HT-29 (cell line): ENCODE measurements around the gene GID4. TPM values are rescaled to one million over a fixed set of nuclear protein-coding genes. Genes with fewer than 3 reads are reported as not detected.

Experiments used
- DNase-seq: peaks from one replicate; pipeline ENCODE4 v3.0.0-alpha.2; 2015; ENCODE audit warnings: low spot score
- total RNA-seq: library from RNA; depleted of rRNA; stranded (reverse); fragments of >200 nt; shearing (Covaris generic); gene quantifications from 2 replicates; pipeline ENCODE4 v1.2.3, GENCODE V29; 2014; rRNA removed

The GID4 gene
- total RNA-seq, 1 experiment from 2014 or later: 1.5 TPM

DNA sequence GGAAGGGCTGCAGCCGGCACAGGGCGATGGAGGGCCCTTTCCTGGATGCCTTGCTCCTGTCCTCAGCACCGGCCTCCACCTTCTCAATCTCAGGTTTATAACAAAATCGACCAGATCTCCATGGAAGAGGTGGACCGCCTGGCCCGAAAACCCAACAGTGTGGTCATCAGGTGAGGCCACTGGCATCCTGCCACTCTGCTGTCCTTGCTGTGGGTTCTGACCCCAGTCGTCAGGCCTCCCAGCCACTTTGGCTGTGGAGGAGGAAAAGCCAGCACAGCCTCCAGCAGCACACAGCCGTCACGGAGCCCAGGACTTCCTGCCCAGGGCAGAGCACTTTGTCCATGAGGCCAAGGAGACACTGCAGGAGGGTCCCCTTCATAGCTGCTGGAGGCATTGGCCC lies 62.6 kb downstream of the GID4 start:
- no peak for DNase-seq

GRCh38 chr17:18102640-18103039 lies 63.4 kb downstream of the GID4 start:
- DNase-seq: no peak

GRCh38 chr17:18105027-18105426 lies 65.8 kb downstream of the GID4 start:
- DNase-seq: no peak

- DNase-seq: no peak
Observed at GRCh38 chr17:18105595-18105994, 66.4 kb downstream of the GID4 start.

GRCh38 chr17:18106211-18106610 lies 67.0 kb downstream of the GID4 start:
- no peak for DNase-seq

- DNase-seq: no peak
Observed at GRCh38 chr17:18107061-18107790, 68.0 kb downstream of the GID4 start.

DNA sequence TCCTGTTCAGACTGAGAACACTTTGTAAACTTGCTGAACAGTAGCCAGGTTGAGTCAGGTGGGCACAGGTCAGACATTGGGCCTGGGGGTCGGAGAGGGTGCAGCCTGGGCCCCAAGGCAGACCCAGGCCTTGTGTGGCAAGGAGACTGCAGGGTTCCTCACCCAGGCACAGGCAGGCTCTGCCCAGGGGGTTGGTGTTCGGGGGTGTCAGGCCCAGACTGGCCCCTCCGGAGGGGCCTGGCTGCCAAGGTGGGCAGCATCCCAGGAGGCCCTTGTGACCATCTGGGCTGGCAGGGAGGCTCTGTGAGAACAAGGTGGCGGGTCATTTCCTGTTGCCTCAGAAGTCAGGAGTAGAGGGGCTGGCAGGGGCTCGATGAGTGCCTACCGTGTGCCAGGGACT lies 68.8 kb downstream of the GID4 start:
- no peak for DNase-seq

DNA sequence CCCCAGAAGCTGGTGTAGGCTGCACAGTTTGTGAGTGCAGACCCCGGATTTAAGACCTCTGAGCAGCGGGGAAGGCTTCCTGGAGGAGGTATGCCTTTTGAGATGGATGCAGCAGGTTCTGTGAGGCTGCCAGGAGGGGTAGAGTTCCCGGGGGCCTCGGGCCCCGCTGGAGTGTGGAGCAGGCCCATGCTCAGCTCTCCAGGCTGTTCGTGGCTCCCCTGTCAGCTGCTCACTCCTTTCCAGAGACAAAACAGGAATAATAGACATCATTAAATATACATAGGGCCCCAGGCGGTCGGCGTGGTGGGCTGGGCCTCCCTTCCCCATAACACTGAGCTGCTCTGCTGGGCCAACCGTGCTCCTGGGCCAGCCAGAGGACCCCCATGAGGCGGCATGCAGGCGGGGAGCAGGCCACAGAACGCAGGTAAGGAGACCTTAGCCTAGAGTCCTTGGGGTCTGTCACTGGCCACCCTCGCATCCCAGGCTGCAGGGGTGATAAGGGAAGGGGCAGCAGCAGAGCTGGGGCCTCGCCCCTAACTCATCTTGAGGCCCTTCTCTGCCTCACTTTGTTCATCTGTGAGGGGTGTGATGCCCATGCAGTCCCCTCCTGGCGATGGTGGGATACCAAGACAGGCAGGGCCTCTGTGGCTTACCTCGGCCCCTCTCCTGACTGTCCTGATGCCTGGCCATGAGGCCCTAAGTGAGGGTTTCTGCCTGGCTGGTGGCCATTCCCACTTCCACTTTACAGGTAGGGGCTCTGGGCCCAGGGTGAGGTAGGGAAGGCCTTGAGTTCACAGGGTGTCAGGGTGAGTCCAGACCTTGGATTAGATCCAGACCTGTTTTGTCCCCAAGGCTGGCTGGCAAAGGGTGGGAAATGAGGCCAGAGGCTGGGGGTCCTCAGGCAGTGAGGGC lies 69.4 kb downstream of the GID4 start, which contains the start of gene MYO15A:
Gene MYO15A, plus strand, starts transcription at position 356 of the 912 bp plus-strand sequence. CDS start 10,045 bp downstream, outside the sequence.
- no peak for DNase-seq

- DNase-seq: no peak
Observed at GRCh38 chr17:18109935-18110485, 70.8 kb downstream of the GID4 start.

GRCh38 chr17:18110636-18111145 lies 71.5 kb downstream of the GID4 start:
- no peak for DNase-seq

GRCh38 chr17:18111330-18111971 lies 72.2 kb downstream of the GID4 start:
- DNase-seq: no peak

DNA sequence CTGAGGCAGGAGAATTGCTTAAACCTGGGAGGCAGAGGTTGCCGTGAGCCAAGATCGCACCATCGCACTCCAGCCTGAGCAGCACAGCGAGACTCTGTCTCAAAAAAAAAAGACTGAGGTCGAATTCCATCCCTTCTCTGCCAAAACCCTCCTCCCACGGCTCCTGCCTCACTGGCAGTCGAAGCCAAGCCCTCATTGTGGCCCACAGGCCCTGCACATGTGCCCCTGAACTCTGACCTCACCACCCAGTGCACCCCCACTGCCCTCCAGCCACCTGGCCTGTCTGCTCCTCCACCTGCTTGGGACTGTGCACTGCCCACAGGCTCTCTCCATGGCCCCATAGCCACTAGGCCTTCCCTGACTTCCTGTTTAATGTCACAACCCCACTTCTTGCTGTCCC lies 76.3 kb downstream of the GID4 start:
- no peak for DNase-seq

GRCh38 chr17:18116078-18116477 lies 76.9 kb downstream of the GID4 start:
- DNase-seq: no peak

GRCh38 chr17:18117533-18117932 lies 78.3 kb downstream of the GID4 start:
- DNase-seq: no peak

Other genes starting within 250 kb of the GID4 start
- 296 and 304 TPM in 2 replicates for gene SREBF1, start 202.4 kb upstream of the GID4 start, total RNA-seq
- 5.9 and 8.8 TPM in 2 replicates for gene TOM1L2, start 67.0 kb upstream of the GID4 start, total RNA-seq
- gene DRC3, start 66.5 kb upstream of the GID4 start, total RNA-seq: 0.03 and 0.78 TPM in 2 replicates
- 14.8 and 25.5 TPM in 2 replicates for gene ATPAF2, start 240 bp upstream of the GID4 start, total RNA-seq
- 43.7 and 46.0 TPM in 2 replicates for gene DRG2, start 48.5 kb downstream of the GID4 start, total RNA-seq
- gene MYO15A, start 69.3 kb downstream of the GID4 start, total RNA-seq: 0.05 TPM in 1 of 2 replicates, not detected in the other
- 74.4 and 75.8 TPM in 2 replicates for gene ALKBH5, start 144.4 kb downstream of the GID4 start, total RNA-seq
- gene LLGL1, start 186.2 kb downstream of the GID4 start, total RNA-seq: 33.2 and 35.0 TPM in 2 replicates
- 265 and 291 TPM in 2 replicates for gene FLII, start 219.3 kb downstream of the GID4 start, total RNA-seq
- gene MIEF2, start 221.3 kb downstream of the GID4 start, total RNA-seq: 23.4 and 26.8 TPM in 2 replicates